Endothelial cell of umbilical vein (primary cell): Measurements from ENCODE around the gene RFWD3. TPM values are rescaled to one million over a fixed set of nuclear protein-coding genes. Genes with fewer than 3 reads are reported as not detected.
A peak's percentile ranks its signal among the peaks of the same experiment; 100 is the strongest.

Source experiments
- BruUV-seq: library from RNA; stranded (reverse); fragments of 400-500 nt; replicated peaks from 2 replicates; lab custom pipeline; 2021; lab: Mats Ljungman, UMichigan
- CTCF ChIA-PET: fragments of 300-600, 350-600 bp; sonication (Branson Sonifier 250); formaldehyde crosslinking; loops from one replicate; lab custom pipeline; 2021; ENCODE audit warnings: antibody characterized with exemption, inconsistent platforms; lab: Charles Lee
- POLR2A ChIA-PET: fragments of 300-600, 350-600 bp; sonication (Branson Sonifier 250); formaldehyde crosslinking; loops from one replicate; lab custom pipeline; 2021; ENCODE audit warnings: antibody characterized with exemption, inconsistent platforms; lab: Charles Lee
- DNase-seq: peaks from one replicate; pipeline ENCODE4 v3.0.0-alpha.2; 2011; ENCODE audit warnings: low read depth, low spot score
- FAIRE-seq: peaks from 2 replicates; lab custom pipeline; 2011; peaks lifted over from hg19 to GRCh38; lab: Jason Lieb, UNC
- H2AFZ ChIP-seq: 2 replicates; pipeline ENCODE4 v1.6.0; 2012; ENCODE audit warnings: low read depth, low read length, control low read depth, inconsistent platforms
- H3K27ac ChIP-seq: 2 replicates; pipeline ENCODE4 v1.5.1; 2011; ENCODE audit warnings: low read depth, mild to moderate bottlenecking, control low read depth, low read length, moderate library complexity; ENCODE audit not compliant: insufficient read depth
- H3K27me3 ChIP-seq, 2 experiments: 2 replicates each; pipeline versions ENCODE4 v1.6.0 to v1.6.1; 2011; ENCODE audit warnings: low read length in 2 of 2, mixed read lengths in 1 of 2; ENCODE audit not compliant: control insufficient read depth in 2 of 2, insufficient read depth in 2 of 2
- H3K36me3 ChIP-seq, 2 experiments: 2 replicates in 1 of 2; 3 replicates in 1 of 2; pipeline ENCODE4 v1.5.1; 2011; ENCODE audit warnings: low read length in 2 of 2, mild to moderate bottlenecking in 1 of 2, moderate library complexity in 1 of 2; ENCODE audit not compliant: control insufficient read depth in 2 of 2, insufficient read depth in 2 of 2; ENCODE audit errors: extremely low read depth in 1 of 2
- H3K4me1 ChIP-seq: 3 replicates; pipeline ENCODE4 v1.5.1; 2011; ENCODE audit warnings: mild to moderate bottlenecking, low read length; ENCODE audit not compliant: control insufficient read depth, insufficient read depth; ENCODE audit errors: extremely low read depth
- H3K4me2 ChIP-seq: 2 replicates; pipeline ENCODE4 v1.6.1; 2011; ENCODE audit warnings: low read length, control low read depth, mixed read lengths; ENCODE audit not compliant: insufficient read depth
- H3K4me3 ChIP-seq, 3 experiments: fragments of 200-600 bp in 1 of 3; sonication (generic), shearing (Covaris generic) in 1 of 3; replicated peaks in 1 of 3; 2 replicates each; pipeline ENCODE4 v1.5.1; 2011 to 2016; ENCODE audit warnings: control low read depth in 3 of 3, low read length in 3 of 3, mild to moderate bottlenecking in 2 of 3, inconsistent platforms in 1 of 3, low read depth in 1 of 3, moderate library complexity in 1 of 3; ENCODE audit not compliant: insufficient read depth in 1 of 3
- H3K79me2 ChIP-seq: 2 replicates; pipeline ENCODE4 v1.6.0; 2012; ENCODE audit warnings: low read length, inconsistent platforms; ENCODE audit not compliant: control insufficient read depth, insufficient read depth
- H3K9ac ChIP-seq: replicated peaks from 2 replicates; pipeline ENCODE3; 2011; ENCODE audit warnings: low read length, control low read depth; ENCODE audit not compliant: insufficient read depth; ENCODE audit errors: extremely low read depth
- H3K9me1 ChIP-seq: replicated peaks from 3 replicates; pipeline ENCODE4 v1.6.0; 2011; ENCODE audit warnings: mild to moderate bottlenecking, low read length; ENCODE audit not compliant: control insufficient read depth, insufficient read depth; ENCODE audit errors: extremely low read depth
- H3K9me3 ChIP-seq: replicated peaks from 2 replicates; pipeline ENCODE4 v1.5.1; 2012; ENCODE audit warnings: low read length, inconsistent platforms; ENCODE audit not compliant: control insufficient read depth, insufficient read depth
- H4K20me1 ChIP-seq: replicated peaks from 2 replicates; pipeline ENCODE3; 2011; ENCODE audit warnings: mild to moderate bottlenecking, low read length; ENCODE audit not compliant: control insufficient read depth, insufficient read depth; ENCODE audit errors: extremely low read depth
- EZH2 ChIP-seq: IDR thresholded peaks from 2 replicates; pipeline ENCODE4 v1.6.1; 2012; ENCODE audit warnings: borderline replicate concordance, low read depth, mild to moderate bottlenecking, moderate library complexity, low read length, inconsistent platforms; ENCODE audit not compliant: severe bottlenecking
- FOS ChIP-seq: IDR thresholded peaks from 2 replicates; pipeline ENCODE4 v1.6.1; 2011; ENCODE audit warnings: mild to moderate bottlenecking, low read length, moderate library complexity, borderline replicate concordance; ENCODE audit not compliant: insufficient read depth
- GATA2 ChIP-seq: IDR thresholded peaks from 2 replicates; pipeline ENCODE4 v1.7.0; 2011; ENCODE audit warnings: low read depth, mild to moderate bottlenecking, moderate library complexity, mixed read lengths, low read length; ENCODE audit not compliant: insufficient read length, insufficient read depth
- JUN ChIP-seq: IDR thresholded peaks from 2 replicates; pipeline ENCODE4 v1.6.1; 2011; ENCODE audit warnings: borderline replicate concordance, low read depth; ENCODE audit not compliant: insufficient read length, insufficient read depth
- MYC ChIP-seq: IDR thresholded peaks from one replicate; pipeline ENCODE4 v1.6.1; 2011; ENCODE audit warnings: mild to moderate bottlenecking, low read depth, low read length
- POLR2A ChIP-seq: IDR thresholded peaks from 2 replicates; pipeline ENCODE4 v1.6.1; 2012; ENCODE audit warnings: low read depth, mild to moderate bottlenecking, control low read depth, low read length
- POLR2AphosphoS5 ChIP-seq: IDR thresholded peaks from 2 replicates; pipeline ENCODE4 v1.6.1; 2012; ENCODE audit warnings: low read depth, mild to moderate bottlenecking, control low read depth, low read length, moderate library complexity; ENCODE audit not compliant: insufficient read depth
- dilution Hi-C: fragments of 300-500 bp; cut with MboI; formaldehyde crosslinking; loops from one replicate; pipeline ENCODE4 v1.15.0; 2019; ENCODE audit warnings: low sequenced_read_pairs; ENCODE audit not compliant: extremely low pct_ligation_motif_present
- intact Hi-C: fragments of 100-400 bp; cut with micrococcal nuclease; formaldehyde crosslinking; loops from one replicate; pipeline ENCODE4 v1.10.0; 2022
- polyA plus RNA-seq, 4 experiments: library from polyadenylated mRNA; depleted of rRNA in 3 of 4; stranded (reverse) in 3 of 4; unstranded in 1 of 4; fragments of >200 nt; gene quantifications; 2 replicates each; pipeline versions ENCODE4 v1.2.1 to v1.2.3, GENCODE V29; 2011 to 2012; ENCODE audit warnings: missing spikeins in 1 of 4
- total RNA-seq: library from RNA; stranded (reverse); gene quantifications from 2 replicates; pipeline ENCODE4 v1.2.3, GENCODE V29; 2021
- TF ChIP-seq, protein P1 (sequence below), 2 donors: IDR thresholded peaks; 1 replicate in 1 of 2; 2 replicates in 1 of 2; pipeline ENCODE4 v1.5.1; 2011; ENCODE audit warnings: low read length in 2 of 2, mild to moderate bottlenecking in 2 of 2, moderate library complexity in 2 of 2, control low read depth in 1 of 2, inconsistent platforms in 1 of 2, low read depth in 1 of 2; ENCODE audit not compliant: insufficient read depth in 1 of 2; ENCODE audit errors: extremely low read depth in 1 of 2
- TF ChIP-seq, protein P2 (sequence below): IDR thresholded peaks from 2 replicates; pipeline ENCODE4 v1.6.1; 2011; ENCODE audit not compliant: insufficient read depth, insufficient read length

The RFWD3 gene
- total and polyA plus RNA-seq, 2 donors (not counting 3 experiments of a cell fraction or from before 2014, with no cell fraction given) = 27.3 to 51.6 TPM

DNA sequence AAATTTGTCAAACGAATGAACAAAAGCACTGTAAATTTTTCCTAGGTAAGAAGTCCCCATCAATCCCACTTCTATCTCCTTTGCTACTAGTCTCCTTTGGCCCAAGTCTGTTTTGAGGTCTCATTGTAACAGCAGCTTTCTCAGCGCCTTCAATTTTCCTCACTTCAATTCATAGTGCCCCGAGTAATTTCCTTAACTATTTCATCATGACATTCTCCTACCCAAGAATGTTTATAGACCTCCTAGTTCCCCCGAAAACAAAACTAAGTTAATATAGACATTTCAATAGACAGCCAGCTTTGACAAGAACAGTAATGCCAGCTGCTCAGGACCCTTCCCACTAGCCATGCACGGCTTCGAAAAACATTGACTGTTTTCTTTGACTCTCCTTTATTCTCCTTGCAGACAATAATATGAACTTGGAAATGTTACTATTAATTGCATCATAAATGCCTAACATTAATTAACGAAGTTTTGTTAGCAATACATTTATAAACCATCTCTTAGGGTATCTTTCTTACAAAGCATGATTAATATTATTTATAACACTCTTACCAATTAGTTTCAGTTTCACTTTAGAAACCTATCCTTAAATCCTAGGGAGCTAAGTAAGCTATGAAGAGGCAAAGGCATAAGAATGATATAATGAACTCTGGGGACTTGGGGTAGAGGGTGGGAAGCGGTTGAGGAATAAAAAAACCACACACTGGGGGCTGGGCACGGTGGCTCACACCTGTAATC is 82.6 kb downstream of the RFWD3 start:
- Histone ChIP-seq H3K9ac (no peak overlapping the region), H3K79me2 (peaks cover 75% of the 10 kb centered on the region), H3K9me1 (no peaks in the 10 kb centered on the region), H3K4me2 (peak overlapping the region; percentile 58), H3K4me1 (peaks cover 1% of the 10 kb centered on the region), H3K4me3 (peak overlapping the region in 1 of 3 experiments; percentile 26), H3K36me3 (no peaks in the 10 kb centered on the region), H3K27me3 (no peaks in the 10 kb centered on the region), H2AFZ (no peak overlapping the region), H3K27ac (no peak overlapping the region), H4K20me1 (peaks cover 2% of the 10 kb centered on the region), H3K9me3 (no peaks in the 10 kb centered on the region)
- BruUV-seq = no TSS peak
- DNase-seq (no peak), FAIRE-seq (no peak)
- TF ChIP-seq, protein P1, sequence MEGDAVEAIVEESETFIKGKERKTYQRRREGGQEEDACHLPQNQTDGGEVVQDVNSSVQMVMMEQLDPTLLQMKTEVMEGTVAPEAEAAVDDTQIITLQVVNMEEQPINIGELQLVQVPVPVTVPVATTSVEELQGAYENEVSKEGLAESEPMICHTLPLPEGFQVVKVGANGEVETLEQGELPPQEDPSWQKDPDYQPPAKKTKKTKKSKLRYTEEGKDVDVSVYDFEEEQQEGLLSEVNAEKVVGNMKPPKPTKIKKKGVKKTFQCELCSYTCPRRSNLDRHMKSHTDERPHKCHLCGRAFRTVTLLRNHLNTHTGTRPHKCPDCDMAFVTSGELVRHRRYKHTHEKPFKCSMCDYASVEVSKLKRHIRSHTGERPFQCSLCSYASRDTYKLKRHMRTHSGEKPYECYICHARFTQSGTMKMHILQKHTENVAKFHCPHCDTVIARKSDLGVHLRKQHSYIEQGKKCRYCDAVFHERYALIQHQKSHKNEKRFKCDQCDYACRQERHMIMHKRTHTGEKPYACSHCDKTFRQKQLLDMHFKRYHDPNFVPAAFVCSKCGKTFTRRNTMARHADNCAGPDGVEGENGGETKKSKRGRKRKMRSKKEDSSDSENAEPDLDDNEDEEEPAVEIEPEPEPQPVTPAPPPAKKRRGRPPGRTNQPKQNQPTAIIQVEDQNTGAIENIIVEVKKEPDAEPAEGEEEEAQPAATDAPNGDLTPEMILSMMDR (IDR thresholded peaks at IDR 0.05; ENCODE audit: extremely low read depth in 1 of 2, insufficient read depth in 1 of 2, low read depth in 1 of 2, low read length in 2 of 2) = no peak
- TF ChIP-seq EZH2 (no peak), JUN (no peak), POLR2A (no peak), FOS (no peak), POLR2AphosphoS5 (no peak), MYC (no peak), GATA2 (no peak)
- TF ChIP-seq, protein P2, sequence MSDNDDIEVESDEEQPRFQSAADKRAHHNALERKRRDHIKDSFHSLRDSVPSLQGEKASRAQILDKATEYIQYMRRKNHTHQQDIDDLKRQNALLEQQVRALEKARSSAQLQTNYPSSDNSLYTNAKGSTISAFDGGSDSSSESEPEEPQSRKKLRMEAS = no peak
- CTCF ChIA-PET = interaction anchor here (1.0 to 1.4 kb wide), 4 partner anchors 10 to 27 kb away, joined by 3 to 7 read pairs (median 3); no protein-coding TSS in a partner anchor
- intact Hi-C loops = no loop called here
- dilution Hi-C loops = no loop called here
- POLR2A ChIA-PET = no interaction called here
